Measurements from ENCODE around the gene MTX1.
A peak's percentile ranks its signal among the peaks of the same experiment; 100 is the strongest.
"Not testable (repeated sequence)": the region's sequence is repeated elsewhere in the genome, so short reads cannot be mapped to it uniquely, and the experiment has no call there.

MTX1 gene

GRCh38 chr1:155209312-155209721 lies 822 bp downstream of the MTX1 start:
- no peak for DNase-seq

GRCh38 chr1:155210314-155211104 lies 2.0 kb downstream of the MTX1 start:
- no peak for DNase-seq

- not testable (repeated sequence) for DNase-seq
Measured at GRCh38 chr1:155211381-155212050, 3.0 kb downstream of the MTX1 start.

- not testable (repeated sequence) for DNase-seq
Measured at GRCh38 chr1:155212051-155212440, 3.6 kb downstream of the MTX1 start.

- not testable (repeated sequence) for DNase-seq
Measured at GRCh38 chr1:155214702-155215101, 6.2 kb downstream of the MTX1 start.

GRCh38 chr1:155218854-155219591 lies 10.5 kb downstream of the MTX1 start:
- peak; percentile 63 for DNase-seq

- DNase-seq, result peak; percentile 53
Measured at GRCh38 chr1:155219592-155220031, 11.1 kb downstream of the MTX1 start.

- DNase-seq, result not testable (repeated sequence)
Measured at GRCh38 chr1:155220211-155220965, 11.9 kb downstream of the MTX1 start.

GRCh38 chr1:155223047-155223446 lies 14.6 kb downstream of the MTX1 start:
- DNase-seq, result no peak

GRCh38 chr1:155225404-155225759 lies 16.9 kb downstream of the MTX1 start:
- DNase-seq, result not testable (repeated sequence)

- peak; percentile 77 for DNase-seq
Measured at GRCh38 chr1:155226188-155226909, 17.9 kb downstream of the MTX1 start.

GRCh38 chr1:155226910-155227260 lies 18.4 kb downstream of the MTX1 start:
- DNase-seq, result peak; percentile 77

- DNase-seq, result peak; percentile 99
Measured at GRCh38 chr1:155227261-155228095, 19.0 kb downstream of the MTX1 start.

GRCh38 chr1:155228096-155228427 lies 19.6 kb downstream of the MTX1 start:
- no peak for DNase-seq

GRCh38 chr1:155231302-155231701 lies 22.8 kb downstream of the MTX1 start:
- DNase-seq, result not testable (repeated sequence)

GRCh38 chr1:155232001-155232978 lies 23.8 kb downstream of the MTX1 start:
- not testable (repeated sequence) for DNase-seq

GRCh38 chr1:155233502-155233901 lies 25.0 kb downstream of the MTX1 start:
- not testable (repeated sequence) for DNase-seq

GRCh38 chr1:155235375-155235774 lies 26.9 kb downstream of the MTX1 start:
- DNase-seq, result not testable (repeated sequence)

GRCh38 chr1:155236451-155236850 lies 28.0 kb downstream of the MTX1 start:
- DNase-seq, result no peak

- peak; percentile 76 for DNase-seq
Measured at GRCh38 chr1:155241069-155241679, 32.7 kb downstream of the MTX1 start.
